ENCODE results near the gene ZNF766.
"Not testable (repeated sequence)": the region's sequence is repeated elsewhere in the genome, so short reads cannot be mapped to it uniquely, and the experiment has no call there.

Gene ZNF766

GRCh38 chr19:52269338-52270261 is at the start of gene ZNF766:
Gene ZNF766, plus strand, starts transcription at chr19:52269587. Its CDS starts 27 bp downstream, at chr19:52269614.
- DNase-seq = peak; percentile 92

- DNase-seq = no peak
Observed at GRCh38 chr19:52219611-52220010, 49.8 kb upstream of the ZNF766 start.

- no peak for DNase-seq
Observed at GRCh38 chr19:52221031-52221430, 48.4 kb upstream of the ZNF766 start.

- DNase-seq = no peak
Observed at GRCh38 chr19:52221831-52222375, 47.5 kb upstream of the ZNF766 start.

- no peak for DNase-seq
Observed at GRCh38 chr19:52224211-52224610, 45.2 kb upstream of the ZNF766 start.

GRCh38 chr19:52226652-52227051 is 42.7 kb upstream of the ZNF766 start:
- DNase-seq = no peak

- DNase-seq = no peak
Observed at GRCh38 chr19:52227196-52227940, 42.0 kb upstream of the ZNF766 start.

GRCh38 chr19:52227980-52228379 is 41.4 kb upstream of the ZNF766 start:
- DNase-seq = no peak

GRCh38 chr19:52229524-52229923 is 39.9 kb upstream of the ZNF766 start:
- DNase-seq = no peak

- DNase-seq = no peak
Observed at GRCh38 chr19:52230685-52231084, 38.7 kb upstream of the ZNF766 start.

GRCh38 chr19:52231154-52231910 is 38.1 kb upstream of the ZNF766 start:
- DNase-seq = no peak

GRCh38 chr19:52234406-52234805 is 35.0 kb upstream of the ZNF766 start:
- no peak for DNase-seq

GRCh38 chr19:52237197-52237596 is 32.2 kb upstream of the ZNF766 start:
- DNase-seq = no peak

- peak; percentile 59 for DNase-seq
Observed at GRCh38 chr19:52237771-52238400, 31.5 kb upstream of the ZNF766 start.

- DNase-seq = no peak
Observed at GRCh38 chr19:52244021-52244420, 25.4 kb upstream of the ZNF766 start.

- DNase-seq = peak; percentile 9
Observed at GRCh38 chr19:52248241-52248640, 21.1 kb upstream of the ZNF766 start.

GRCh38 chr19:52258426-52258825 is 11.0 kb upstream of the ZNF766 start:
- DNase-seq = no peak

GRCh38 chr19:52265556-52265955 is 3.8 kb upstream of the ZNF766 start:
- not testable (repeated sequence) for DNase-seq

GRCh38 chr19:52270266-52270885 is 989 bp downstream of the ZNF766 start:
- DNase-seq = peak; percentile 42

GRCh38 chr19:52273301-52273700 is 3.9 kb downstream of the ZNF766 start:
- no peak for DNase-seq

GRCh38 chr19:52274191-52274590 is 4.8 kb downstream of the ZNF766 start:
- no peak for DNase-seq

GRCh38 chr19:52275988-52276387 is 6.6 kb downstream of the ZNF766 start:
- no peak for DNase-seq
